ENCODE data around the gene CEP89. TPM values are rescaled to one million over a fixed set of nuclear protein-coding genes. Genes with fewer than 3 reads are reported as not detected.

Gene CEP89
- total RNA-seq, 1 experiment from 2014 or later = 21.1 TPM

GRCh38 chr19:32866061-32866460, 105.7 kb downstream of the CEP89 start:
- ChIA-PET CTCF (interaction anchor here (0.6 to 1.8 kb wide), 2 partner anchors 10 to 318 kb away, joined by 3 to 5 read pairs; no protein-coding TSS in a partner anchor), POLR2A (no interaction called here)
- ATAC-seq (no peak), DNase-seq (ENCODE audit: low spot score) (no peak)
- Mint-ChIP-seq H3K4me3 (no peak overlapping the region), H3K9me3 (no peaks in the 10 kb centered on the region), H3K27ac (no peak overlapping the region), H3K27me3 (ENCODE audit: low read depth) (no peaks in the 10 kb centered on the region), H3K4me1 (0 out of 2 replicates have a peak, but pooled peaks cover 11% of the 10 kb centered on the region), H3K36me3 (no peaks in the 10 kb centered on the region)
- no peak for TF ChIP-seq PRRX2 (CRISPR knock-in tag; IDR thresholded peaks at IDR 0.05)
- TF ChIP-seq EMX1 (CRISPR knock-in tag; IDR thresholded peaks at IDR 0.05) = no peak
- TF ChIP-seq E2F5 (CRISPR knock-in tag; IDR thresholded peaks at IDR 0.05) = no peak
- no peak for TF ChIP-seq STAT6 (CRISPR knock-in tag; conservative IDR thresholded peaks at IDR 0.05; ENCODE audit: low read depth)
- no peak for TF ChIP-seq JUN (CRISPR knock-in tag; IDR thresholded peaks at IDR 0.05)
- TF ChIP-seq TCF7 (CRISPR knock-in tag; IDR thresholded peaks at IDR 0.05; ENCODE audit: low read depth) = no peak
- no peak for TF ChIP-seq IRF2 (CRISPR knock-in tag; IDR thresholded peaks at IDR 0.05; ENCODE audit: borderline replicate concordance, low read depth)
- TF ChIP-seq AR (CRISPR knock-in tag; IDR thresholded peaks at IDR 0.05) = no peak
- no peak for TF ChIP-seq NFE2L1 (CRISPR knock-in tag; IDR thresholded peaks at IDR 0.05)
- TF ChIP-seq TEAD1 (CRISPR knock-in tag; IDR thresholded peaks at IDR 0.05) = no peak
- TF ChIP-seq ZNF263 (CRISPR knock-in tag; IDR thresholded peaks at IDR 0.05; ENCODE audit: low read depth) = no peak

- ChIA-PET POLR2A (no interaction called here), CTCF (interaction anchor here (1.8 kb wide), 1 partner anchor 319 kb away, joined by 5 read pairs; no protein-coding TSS in a partner anchor)
- H3K4me3 Mint-ChIP-seq = no peak overlapping the region
- DNase-seq (ENCODE audit: low spot score) = no peak
- no peaks in the 10 kb centered on the region for H3K27me3 Mint-ChIP-seq (ENCODE audit: low read depth)
- H3K27ac Mint-ChIP-seq = no peak overlapping the region
- H3K36me3 Mint-ChIP-seq = no peaks in the 10 kb centered on the region
- 0 out of 2 replicates have a peak, but pooled peaks cover 9% of the 10 kb centered on the region for H3K4me1 Mint-ChIP-seq
- no peak for ATAC-seq
- H3K9me3 Mint-ChIP-seq = no peaks in the 10 kb centered on the region
- TF ChIP-seq ZNF423 (CRISPR knock-in tag; IDR thresholded peaks at IDR 0.05) (no peak), E2F1 (CRISPR knock-in tag; IDR thresholded peaks at IDR 0.05) (no peak), ZNF396 (CRISPR knock-in tag; IDR thresholded peaks at IDR 0.05; ENCODE audit: borderline replicate concordance) (no peak), PRRX2 (CRISPR knock-in tag; IDR thresholded peaks at IDR 0.05) (no peak), ZNF425 (CRISPR knock-in tag; conservative IDR thresholded peaks at IDR 0.05) (no peak), SP1 (CRISPR knock-in tag; conservative IDR thresholded peaks at IDR 0.05) (no peak), AR (CRISPR knock-in tag; IDR thresholded peaks at IDR 0.05) (no peak), ZNF512 (CRISPR knock-in tag; IDR thresholded peaks at IDR 0.05; ENCODE audit: borderline replicate concordance) (no peak), IRF1 (CRISPR knock-in tag; IDR thresholded peaks at IDR 0.05) (no peak), ZNF232 (CRISPR knock-in tag; IDR thresholded peaks at IDR 0.05) (no peak)
Observed at GRCh38 chr19:32865326-32865725, 106.4 kb downstream of the CEP89 start.
